Measurements from ENCODE around the gene MAST3.

Gene MAST3

GRCh38 chr19:18114483-18114882 lies 16.9 kb downstream of the MAST3 start:
- no peak for DNase-seq

- DNase-seq: no peak
These were observed 19.8 kb downstream of the MAST3 start for GRCh38 chr19:18117364-18117691.

GRCh38 chr19:18117692-18118378 lies 20.3 kb downstream of the MAST3 start:
- DNase-seq: no peak

GRCh38 chr19:18118420-18119012 lies 20.9 kb downstream of the MAST3 start:
- DNase-seq: no peak

GRCh38 chr19:18119013-18119716 lies 21.6 kb downstream of the MAST3 start:
- no peak for DNase-seq

GRCh38 chr19:18119717-18120105 lies 22.1 kb downstream of the MAST3 start:
- no peak for DNase-seq

- DNase-seq: no peak
These were observed 22.5 kb downstream of the MAST3 start for GRCh38 chr19:18120127-18120526.

- no peak for DNase-seq
These were observed 23.6 kb downstream of the MAST3 start for GRCh38 chr19:18121166-18121565.

GRCh38 chr19:18122424-18122823 lies 24.8 kb downstream of the MAST3 start:
- no peak for DNase-seq

GRCh38 chr19:18122860-18123795 lies 25.6 kb downstream of the MAST3 start:
- no peak for DNase-seq

GRCh38 chr19:18123819-18124218 lies 26.2 kb downstream of the MAST3 start:
- no peak for DNase-seq

- DNase-seq: no peak
These were observed 28.5 kb downstream of the MAST3 start for GRCh38 chr19:18126097-18126496.

GRCh38 chr19:18128044-18128443 lies 30.5 kb downstream of the MAST3 start:
- no peak for DNase-seq

- no peak for DNase-seq
These were observed 31.2 kb downstream of the MAST3 start for GRCh38 chr19:18128805-18129204.

- DNase-seq: no peak
These were observed 33.1 kb downstream of the MAST3 start for GRCh38 chr19:18130523-18131242.

GRCh38 chr19:18131841-18132596 lies 34.4 kb downstream of the MAST3 start:
- no peak for DNase-seq

- DNase-seq: no peak
These were observed 38.4 kb downstream of the MAST3 start for GRCh38 chr19:18135712-18136584.

- DNase-seq: no peak
These were observed 39.7 kb downstream of the MAST3 start for GRCh38 chr19:18137242-18137641.

- DNase-seq: no peak
These were observed 40.2 kb downstream of the MAST3 start for GRCh38 chr19:18137657-18138339.

GRCh38 chr19:18140473-18140872 lies 42.9 kb downstream of the MAST3 start:
- no peak for DNase-seq

Measured in NCI-H2081 treated with DMSO at 0.1 percent for 48 hours (cell line).